A549 (cell line): ENCODE data around the gene TPO.

ENCODE experiments used
- BHLHE40 ChIP-seq: IDR thresholded peaks from 2 replicates; pipeline ENCODE4 v1.6.1; 2012; ENCODE audit warnings: low read depth, low read length, inconsistent platforms
- CHD2 ChIP-seq: fragments of 150-350 bp; IDR thresholded peaks from 2 replicates; pipeline ENCODE4 v1.6.1; 2014; ENCODE audit warnings: low read length; ENCODE audit not compliant: partially characterized antibody
- CHD4 ChIP-seq: fragments of 200-600 bp; sonication (generic); IDR thresholded peaks from 2 replicates; pipeline ENCODE4 v1.6.1; 2016; ENCODE audit warnings: antibody characterized with exemption, mild to moderate bottlenecking, borderline replicate concordance
- EP300 ChIP-seq, 2 experiments: fragments of >200 bp; sonication (Bioruptor Twin); formaldehyde crosslinking; IDR thresholded peaks; 2 replicates in 1 of 2; 3 replicates in 1 of 2; pipeline ENCODE4 v1.6.1; 2016 to 2017
- JUN ChIP-seq, 2 experiments: fragments of >200 bp; sonication (Bioruptor Twin); formaldehyde crosslinking; IDR thresholded peaks; 2 replicates in 1 of 2; 3 replicates in 1 of 2; pipeline ENCODE4 v1.6.1; 2016 to 2017
- KDM5A ChIP-seq: fragments of 200-600 bp; sonication (generic); IDR thresholded peaks from 2 replicates; pipeline ENCODE4 v1.6.1; 2016; ENCODE audit warnings: antibody characterized with exemption, mild to moderate bottlenecking
- POLR2A ChIP-seq: IDR thresholded peaks from 2 replicates; pipeline ENCODE4 v1.6.1; 2012; ENCODE audit warnings: mild to moderate bottlenecking, low read length
- ZNF302 ChIP-seq: fragments of 250-450 bp; sonication (Bioruptor Pico); IDR thresholded peaks from 2 replicates; pipeline ENCODE4 v1.9.0; 2021; ENCODE audit warnings: inconsistent platforms, mild to moderate bottlenecking, moderate library complexity
- TF ChIP-seq, protein P1 (sequence below): fragments of >200 bp; sonication (Bioruptor Twin); formaldehyde crosslinking; IDR thresholded peaks from 3 replicates; pipeline ENCODE4 v1.5.1; 2016
- TF ChIP-seq, protein P2 (sequence below): IDR thresholded peaks from 2 replicates; pipeline ENCODE4 v1.6.1; 2012
- TF ChIP-seq, protein P3 (sequence below): fragments of 450-650 bp; IDR thresholded peaks from 2 replicates; pipeline ENCODE4 v1.6.1; 2014; ENCODE audit warnings: antibody characterized with exemption
- TF ChIP-seq, protein P4 (sequence below): fragments of 200-600 bp; sonication (generic); IDR thresholded peaks from 2 replicates; pipeline ENCODE4 v1.6.1; 2016; ENCODE audit warnings: antibody characterized with exemption, mild to moderate bottlenecking, moderate library complexity

- TF ChIP-seq, protein P1, sequence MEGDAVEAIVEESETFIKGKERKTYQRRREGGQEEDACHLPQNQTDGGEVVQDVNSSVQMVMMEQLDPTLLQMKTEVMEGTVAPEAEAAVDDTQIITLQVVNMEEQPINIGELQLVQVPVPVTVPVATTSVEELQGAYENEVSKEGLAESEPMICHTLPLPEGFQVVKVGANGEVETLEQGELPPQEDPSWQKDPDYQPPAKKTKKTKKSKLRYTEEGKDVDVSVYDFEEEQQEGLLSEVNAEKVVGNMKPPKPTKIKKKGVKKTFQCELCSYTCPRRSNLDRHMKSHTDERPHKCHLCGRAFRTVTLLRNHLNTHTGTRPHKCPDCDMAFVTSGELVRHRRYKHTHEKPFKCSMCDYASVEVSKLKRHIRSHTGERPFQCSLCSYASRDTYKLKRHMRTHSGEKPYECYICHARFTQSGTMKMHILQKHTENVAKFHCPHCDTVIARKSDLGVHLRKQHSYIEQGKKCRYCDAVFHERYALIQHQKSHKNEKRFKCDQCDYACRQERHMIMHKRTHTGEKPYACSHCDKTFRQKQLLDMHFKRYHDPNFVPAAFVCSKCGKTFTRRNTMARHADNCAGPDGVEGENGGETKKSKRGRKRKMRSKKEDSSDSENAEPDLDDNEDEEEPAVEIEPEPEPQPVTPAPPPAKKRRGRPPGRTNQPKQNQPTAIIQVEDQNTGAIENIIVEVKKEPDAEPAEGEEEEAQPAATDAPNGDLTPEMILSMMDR: no peak
- TF ChIP-seq EP300 (IDR thresholded peaks at IDR 0.05): no peak
- TF ChIP-seq POLR2A: no peak
- TF ChIP-seq, protein P2, sequence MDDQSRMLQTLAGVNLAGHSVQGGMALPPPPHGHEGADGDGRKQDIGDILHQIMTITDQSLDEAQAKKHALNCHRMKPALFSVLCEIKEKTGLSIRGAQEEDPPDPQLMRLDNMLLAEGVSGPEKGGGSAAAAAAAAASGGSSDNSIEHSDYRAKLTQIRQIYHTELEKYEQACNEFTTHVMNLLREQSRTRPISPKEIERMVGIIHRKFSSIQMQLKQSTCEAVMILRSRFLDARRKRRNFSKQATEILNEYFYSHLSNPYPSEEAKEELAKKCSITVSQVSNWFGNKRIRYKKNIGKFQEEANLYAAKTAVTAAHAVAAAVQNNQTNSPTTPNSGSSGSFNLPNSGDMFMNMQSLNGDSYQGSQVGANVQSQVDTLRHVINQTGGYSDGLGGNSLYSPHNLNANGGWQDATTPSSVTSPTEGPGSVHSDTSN: no peak
- TF ChIP-seq, protein P3, sequence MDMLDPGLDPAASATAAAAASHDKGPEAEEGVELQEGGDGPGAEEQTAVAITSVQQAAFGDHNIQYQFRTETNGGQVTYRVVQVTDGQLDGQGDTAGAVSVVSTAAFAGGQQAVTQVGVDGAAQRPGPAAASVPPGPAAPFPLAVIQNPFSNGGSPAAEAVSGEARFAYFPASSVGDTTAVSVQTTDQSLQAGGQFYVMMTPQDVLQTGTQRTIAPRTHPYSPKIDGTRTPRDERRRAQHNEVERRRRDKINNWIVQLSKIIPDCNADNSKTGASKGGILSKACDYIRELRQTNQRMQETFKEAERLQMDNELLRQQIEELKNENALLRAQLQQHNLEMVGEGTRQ: no peak
- TF ChIP-seq ZNF302: no peak
- no peak for TF ChIP-seq CHD4
- TF ChIP-seq KDM5A: no peak
- TF ChIP-seq JUN (IDR thresholded peaks at IDR 0.05): no peak
- TF ChIP-seq, protein P4, sequence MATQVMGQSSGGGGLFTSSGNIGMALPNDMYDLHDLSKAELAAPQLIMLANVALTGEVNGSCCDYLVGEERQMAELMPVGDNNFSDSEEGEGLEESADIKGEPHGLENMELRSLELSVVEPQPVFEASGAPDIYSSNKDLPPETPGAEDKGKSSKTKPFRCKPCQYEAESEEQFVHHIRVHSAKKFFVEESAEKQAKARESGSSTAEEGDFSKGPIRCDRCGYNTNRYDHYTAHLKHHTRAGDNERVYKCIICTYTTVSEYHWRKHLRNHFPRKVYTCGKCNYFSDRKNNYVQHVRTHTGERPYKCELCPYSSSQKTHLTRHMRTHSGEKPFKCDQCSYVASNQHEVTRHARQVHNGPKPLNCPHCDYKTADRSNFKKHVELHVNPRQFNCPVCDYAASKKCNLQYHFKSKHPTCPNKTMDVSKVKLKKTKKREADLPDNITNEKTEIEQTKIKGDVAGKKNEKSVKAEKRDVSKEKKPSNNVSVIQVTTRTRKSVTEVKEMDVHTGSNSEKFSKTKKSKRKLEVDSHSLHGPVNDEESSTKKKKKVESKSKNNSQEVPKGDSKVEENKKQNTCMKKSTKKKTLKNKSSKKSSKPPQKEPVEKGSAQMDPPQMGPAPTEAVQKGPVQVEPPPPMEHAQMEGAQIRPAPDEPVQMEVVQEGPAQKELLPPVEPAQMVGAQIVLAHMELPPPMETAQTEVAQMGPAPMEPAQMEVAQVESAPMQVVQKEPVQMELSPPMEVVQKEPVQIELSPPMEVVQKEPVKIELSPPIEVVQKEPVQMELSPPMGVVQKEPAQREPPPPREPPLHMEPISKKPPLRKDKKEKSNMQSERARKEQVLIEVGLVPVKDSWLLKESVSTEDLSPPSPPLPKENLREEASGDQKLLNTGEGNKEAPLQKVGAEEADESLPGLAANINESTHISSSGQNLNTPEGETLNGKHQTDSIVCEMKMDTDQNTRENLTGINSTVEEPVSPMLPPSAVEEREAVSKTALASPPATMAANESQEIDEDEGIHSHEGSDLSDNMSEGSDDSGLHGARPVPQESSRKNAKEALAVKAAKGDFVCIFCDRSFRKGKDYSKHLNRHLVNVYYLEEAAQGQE: no peak
- no peak for TF ChIP-seq CHD2
- TF ChIP-seq BHLHE40: no peak
These were observed 46.5 kb downstream of the TPO start for GRCh38 chr2:1459727-1460126.
